ENCODE data around the gene POMGNT2. TPM values are rescaled to one million over a fixed set of nuclear protein-coding genes. Genes with fewer than 3 reads are reported as not detected.
"Not testable (repeated sequence)": the region's sequence is repeated elsewhere in the genome, so short reads cannot be mapped to it uniquely, and the experiment has no call there.

POMGNT2 gene
- total RNA-seq, 1 experiment from 2014 or later, result 10.1 TPM

DNA sequence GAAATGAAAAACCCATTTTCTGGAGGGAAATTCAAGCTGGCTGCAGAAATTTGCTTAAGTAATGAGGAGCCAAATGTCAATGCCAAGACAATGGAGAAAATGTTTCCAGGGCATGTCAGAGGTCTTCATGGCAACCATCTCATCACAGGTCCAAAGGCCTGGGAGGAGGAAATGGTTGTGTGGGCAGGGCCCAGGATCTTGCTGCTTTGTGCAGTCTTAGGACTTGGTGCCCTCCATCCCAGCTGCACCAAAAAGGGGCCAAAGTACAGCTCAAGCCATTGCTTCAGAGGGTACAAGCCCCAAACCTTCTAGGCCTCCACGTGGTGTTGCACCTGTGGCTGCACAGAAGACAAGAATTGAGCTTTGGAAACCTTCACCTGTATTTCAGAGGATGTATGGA, 59.3 kb downstream of the POMGNT2 start:
- no TSS peak for BruUV-seq (replicated peaks)

GRCh38 chr3:43045079-43045478, 60.8 kb downstream of the POMGNT2 start:
- H3K27ac ChIP-seq (ENCODE audit: low read length); H3K27me3 ChIP-seq (ENCODE audit: control insufficient read depth, insufficient read depth, low read length); H3K4me3 ChIP-seq (ENCODE audit: low read depth in 2 of 2, low read length in 2 of 2); in situ Hi-C loops (cut with HindIII; ENCODE audit: low pct_unique_long_range_greater_than_20kb, low sequenced_read_pairs); ATAC-seq; H3K4me1 ChIP-seq (ENCODE audit: control insufficient read depth, insufficient read depth, low read length); H3K36me3 ChIP-seq (ENCODE audit: control insufficient read depth, insufficient read depth, low read length); H3K9me3 ChIP-seq (ENCODE audit: control insufficient read depth, insufficient read depth, low read depth, low read length); POLR2A ChIA-PET; intact Hi-C loops (cut with micrococcal nuclease; ENCODE audit: unreplicated experiment); BruUV-seq (replicated peaks); DNase-seq (ENCODE audit: low read depth, low spot score); CTCF ChIA-PET: not testable (repeated sequence)

More for the DNA sequence above, 59.3 kb downstream of the POMGNT2 start:
- Histone ChIP-seq H3K9me3 (ENCODE audit: control insufficient read depth, insufficient read depth, low read depth, low read length) (no peaks in the 10 kb centered on the region), H3K4me1 (ENCODE audit: control insufficient read depth, insufficient read depth, low read length) (no peaks in the 10 kb centered on the region), H3K36me3 (ENCODE audit: control insufficient read depth, insufficient read depth, low read length) (no peaks in the 10 kb centered on the region), H3K27me3 (ENCODE audit: control insufficient read depth, insufficient read depth, low read length) (no peaks in the 10 kb centered on the region), H3K27ac (ENCODE audit: low read length) (no peak overlapping the region), H3K4me3 (ENCODE audit: low read depth in 2 of 2, low read length in 2 of 2) (no peak overlapping the region)
- in situ Hi-C loops (cut with HindIII; ENCODE audit: low pct_unique_long_range_greater_than_20kb, low sequenced_read_pairs), result no loop called here
- TF ChIP-seq POLR2AphosphoS5 (IDR thresholded peaks at IDR 0.05; ENCODE audit: low read depth, low read length) (no peak), REST (IDR thresholded peaks at IDR 0.05; ENCODE audit: insufficient read depth in 1 of 2, low read depth in 2 of 2, low read length in 1 of 2) (no peak), SIN3A (IDR thresholded peaks at IDR 0.05; ENCODE audit: borderline replicate concordance, insufficient read depth, low read depth, low read length) (no peak), CTCF (IDR thresholded peaks at IDR 0.05) (no peak), TCF7L2 (IDR thresholded peaks at IDR 0.05; ENCODE audit: low read depth, low read length) (no peak)
- DNase-seq (ENCODE audit: low read depth, low spot score) (no peak), ATAC-seq (no peak)
- POLR2A ChIA-PET, result no interaction called here
- CTCF ChIA-PET, result no interaction called here
- intact Hi-C loops (cut with micrococcal nuclease; ENCODE audit: unreplicated experiment), result no loop called here

GRCh38 chr3:43043793-43044192, 62.1 kb downstream of the POMGNT2 start:
- ChIA-PET CTCF (no interaction called here), POLR2A (no interaction called here)
- Histone ChIP-seq H3K9me3 (ENCODE audit: control insufficient read depth, insufficient read depth, low read depth, low read length) (no peaks in the 10 kb centered on the region), H3K4me3 (ENCODE audit: low read depth in 2 of 2, low read length in 2 of 2) (no peak overlapping the region), H3K27me3 (ENCODE audit: control insufficient read depth, insufficient read depth, low read length) (no peaks in the 10 kb centered on the region), H3K36me3 (ENCODE audit: control insufficient read depth, insufficient read depth, low read length) (no peaks in the 10 kb centered on the region), H3K27ac (ENCODE audit: low read length) (no peak overlapping the region), H3K4me1 (ENCODE audit: control insufficient read depth, insufficient read depth, low read length) (no peaks in the 10 kb centered on the region)
- in situ Hi-C loops (cut with HindIII; ENCODE audit: low pct_unique_long_range_greater_than_20kb, low sequenced_read_pairs) (no loop called here), intact Hi-C loops (cut with micrococcal nuclease; ENCODE audit: unreplicated experiment) (no loop called here)
- ATAC-seq (no peak), DNase-seq (ENCODE audit: low read depth, low spot score) (no peak)
- BruUV-seq (replicated peaks), result no TSS peak
- no peak for TF ChIP-seq TCF7L2 (IDR thresholded peaks at IDR 0.05; ENCODE audit: low read depth, low read length)
- no peak for TF ChIP-seq POLR2AphosphoS5 (IDR thresholded peaks at IDR 0.05; ENCODE audit: low read depth, low read length)
- TF ChIP-seq CTCF (IDR thresholded peaks at IDR 0.05), result no peak
- TF ChIP-seq REST (IDR thresholded peaks at IDR 0.05; ENCODE audit: insufficient read depth in 1 of 2, low read depth in 2 of 2, low read length in 1 of 2), result no peak
- no peak for TF ChIP-seq SIN3A (IDR thresholded peaks at IDR 0.05; ENCODE audit: borderline replicate concordance, insufficient read depth, low read depth, low read length)

Data from Panc1 (cell line).